Neural progenitor cell (in vitro differentiated cells): ENCODE results near the gene FKBP6. TPM values are rescaled to one million over a fixed set of nuclear protein-coding genes. Genes with fewer than 3 reads are reported as not detected.
"Not testable (repeated sequence)": the region's sequence is repeated elsewhere in the genome, so short reads cannot be mapped to it uniquely, and the experiment has no call there.

Source experiments
- DNase-seq: peaks from one replicate; pipeline ENCODE4 v3.0.0-alpha.2; 2016; ENCODE audit warnings: low spot score
- H2AFZ ChIP-seq: fragments of 200-600 bp; sonication (generic); replicated peaks from 2 replicates; pipeline ENCODE4 v1.6.1; 2016; ENCODE audit warnings: antibody characterized with exemption
- H3F3A ChIP-seq: fragments of 200-600 bp; sonication (generic); 2 replicates; pipeline ENCODE4 v1.6.1; 2016; ENCODE audit warnings: antibody characterized with exemption, low read depth
- H3K27ac ChIP-seq: fragments of 200-600 bp; sonication (generic); 2 replicates; pipeline ENCODE4 v1.5.1; 2016; ENCODE audit warnings: mild to moderate bottlenecking
- H3K27me3 ChIP-seq: fragments of 200-600 bp; sonication (generic); 2 replicates; pipeline ENCODE4 v1.6.1; 2016; ENCODE audit warnings: mild to moderate bottlenecking, moderate library complexity
- H3K36me3 ChIP-seq: fragments of 200-600 bp; sonication (generic); 2 replicates; pipeline ENCODE4 v1.5.1; 2016
- H3K4me1 ChIP-seq: fragments of 200-600 bp; sonication (generic); 2 replicates; pipeline ENCODE4 v1.6.1; 2016; ENCODE audit warnings: mixed run types
- H3K4me2 ChIP-seq: fragments of 200-600 bp; sonication (generic); 2 replicates; pipeline ENCODE4 v1.6.1; 2016
- H3K4me3 ChIP-seq: fragments of 200-600 bp; sonication (generic); 2 replicates; pipeline ENCODE4 v1.5.1; 2016
- H3K79me2 ChIP-seq: fragments of 200-600 bp; sonication (generic); 2 replicates; pipeline ENCODE4 v1.6.1; 2016; ENCODE audit warnings: low read depth
- H3K9ac ChIP-seq: fragments of 200-600 bp; sonication (generic); 2 replicates; pipeline ENCODE4 v1.6.1; 2016
- H3K9me3 ChIP-seq: fragments of 200-600 bp; sonication (generic); 2 replicates; pipeline ENCODE4 v1.5.1; 2016; ENCODE audit warnings: low read depth
- H4K20me1 ChIP-seq: fragments of 200-600 bp; sonication (generic); 2 replicates; pipeline ENCODE4 v1.6.1; 2016; ENCODE audit warnings: low read depth
- H3K27ac Mint-ChIP-seq: 3 replicates; pipeline ENCODE4 v1.8.0; 2021; ENCODE audit warnings: mixed read lengths
- H3K27me3 Mint-ChIP-seq: 2 replicates; pipeline ENCODE4 v1.8.0; 2022; ENCODE audit warnings: low read depth, mild to moderate bottlenecking, inconsistent platforms, moderate library complexity, mixed read lengths; ENCODE audit not compliant: insufficient read depth
- H3K36me3 Mint-ChIP-seq: 3 replicates; pipeline ENCODE4 v1.8.0; 2021; ENCODE audit warnings: mixed read lengths
- H3K4me1 Mint-ChIP-seq: 3 replicates; pipeline ENCODE4 v1.8.0; 2021; ENCODE audit warnings: mixed read lengths
- H3K4me3 Mint-ChIP-seq: 3 replicates; pipeline ENCODE4 v1.8.0; 2021; ENCODE audit warnings: mild to moderate bottlenecking, moderate library complexity, mixed read lengths
- H3K9me3 Mint-ChIP-seq: 3 replicates; pipeline ENCODE4 v1.8.0; 2020; ENCODE audit warnings: mixed read lengths
- EZH2 ChIP-seq: fragments of 200-600 bp; sonication (generic); IDR thresholded peaks from 2 replicates; pipeline ENCODE4 v1.6.1; 2017; ENCODE audit warnings: antibody characterized with exemption, mild to moderate bottlenecking, moderate library complexity
- EZH2phosphoT487 ChIP-seq: fragments of 200-600 bp; sonication (generic); IDR thresholded peaks from 2 replicates; pipeline ENCODE4 v1.6.1; 2017; ENCODE audit warnings: antibody characterized with exemption
- total RNA-seq: library from RNA; depleted of rRNA; stranded (reverse); fragments of >200 nt; gene quantifications from 2 replicates; pipeline ENCODE4 v1.2.3, GENCODE V29; 2015; ENCODE audit warnings: low replicate concordance
- TF ChIP-seq, protein P1 (sequence below): fragments of 200-600 bp; sonication (generic); IDR thresholded peaks from 2 replicates; pipeline ENCODE4 v1.5.1; 2017; ENCODE audit warnings: antibody characterized with exemption, mild to moderate bottlenecking

The FKBP6 gene
- total RNA-seq, 1 donor from 2014 or later, result not detected

DNA sequence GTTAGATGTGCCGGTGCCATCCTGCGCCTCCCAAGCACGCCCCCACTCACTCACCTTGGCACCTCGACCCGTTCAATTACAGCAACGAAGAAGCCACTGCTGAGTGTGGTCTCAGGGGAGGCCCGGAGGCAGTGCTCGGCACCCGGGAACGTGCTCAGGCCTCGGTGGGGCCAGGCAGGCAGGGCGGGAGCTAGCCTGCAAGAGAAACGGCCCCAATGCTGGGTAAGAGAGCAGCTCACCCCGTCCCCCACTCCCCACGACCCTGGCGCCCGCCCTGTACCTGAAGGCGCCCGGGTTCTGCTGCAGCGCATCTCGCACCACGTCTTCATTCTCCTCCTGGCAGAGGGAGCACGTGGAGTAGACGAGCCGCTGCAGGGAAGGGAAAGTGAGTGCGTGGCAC, 24.4 kb upstream of the FKBP6 start:
- DNase-seq, result no peak
- H3K27ac ChIP-seq, result no peak overlapping the region
- Mint-ChIP-seq H3K36me3 (peaks cover 2% of the 10 kb centered on the region), H3K4me3 (no peak overlapping the region), H3K9me3 (no peaks in the 10 kb centered on the region), H3K4me1 (peaks cover 11% of the 10 kb centered on the region), H3K27ac (no peak overlapping the region), H3K27me3 (peaks cover 2% of the 10 kb centered on the region)
- peaks cover 19% of the 10 kb centered on the region for H3K79me2 ChIP-seq
- no peaks in the 10 kb centered on the region for H3F3A ChIP-seq
- peaks cover 6% of the 10 kb centered on the region for H3K4me1 ChIP-seq
- TF ChIP-seq, protein P1, sequence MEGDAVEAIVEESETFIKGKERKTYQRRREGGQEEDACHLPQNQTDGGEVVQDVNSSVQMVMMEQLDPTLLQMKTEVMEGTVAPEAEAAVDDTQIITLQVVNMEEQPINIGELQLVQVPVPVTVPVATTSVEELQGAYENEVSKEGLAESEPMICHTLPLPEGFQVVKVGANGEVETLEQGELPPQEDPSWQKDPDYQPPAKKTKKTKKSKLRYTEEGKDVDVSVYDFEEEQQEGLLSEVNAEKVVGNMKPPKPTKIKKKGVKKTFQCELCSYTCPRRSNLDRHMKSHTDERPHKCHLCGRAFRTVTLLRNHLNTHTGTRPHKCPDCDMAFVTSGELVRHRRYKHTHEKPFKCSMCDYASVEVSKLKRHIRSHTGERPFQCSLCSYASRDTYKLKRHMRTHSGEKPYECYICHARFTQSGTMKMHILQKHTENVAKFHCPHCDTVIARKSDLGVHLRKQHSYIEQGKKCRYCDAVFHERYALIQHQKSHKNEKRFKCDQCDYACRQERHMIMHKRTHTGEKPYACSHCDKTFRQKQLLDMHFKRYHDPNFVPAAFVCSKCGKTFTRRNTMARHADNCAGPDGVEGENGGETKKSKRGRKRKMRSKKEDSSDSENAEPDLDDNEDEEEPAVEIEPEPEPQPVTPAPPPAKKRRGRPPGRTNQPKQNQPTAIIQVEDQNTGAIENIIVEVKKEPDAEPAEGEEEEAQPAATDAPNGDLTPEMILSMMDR, result no peak
- TF ChIP-seq EZH2phosphoT487, result no peak
- TF ChIP-seq EZH2, result no peak
- H3K9me3 ChIP-seq, result no peaks in the 10 kb centered on the region
- H4K20me1 ChIP-seq, result no peaks in the 10 kb centered on the region
- H3K4me2 ChIP-seq, result no peak overlapping the region
- H2AFZ ChIP-seq, result no peak overlapping the region
- H3K9ac ChIP-seq, result no peak overlapping the region
- no peak overlapping the region for H3K4me3 ChIP-seq
- H3K36me3 ChIP-seq, result no peaks in the 10 kb centered on the region
- no peaks in the 10 kb centered on the region for H3K27me3 ChIP-seq

DNA sequence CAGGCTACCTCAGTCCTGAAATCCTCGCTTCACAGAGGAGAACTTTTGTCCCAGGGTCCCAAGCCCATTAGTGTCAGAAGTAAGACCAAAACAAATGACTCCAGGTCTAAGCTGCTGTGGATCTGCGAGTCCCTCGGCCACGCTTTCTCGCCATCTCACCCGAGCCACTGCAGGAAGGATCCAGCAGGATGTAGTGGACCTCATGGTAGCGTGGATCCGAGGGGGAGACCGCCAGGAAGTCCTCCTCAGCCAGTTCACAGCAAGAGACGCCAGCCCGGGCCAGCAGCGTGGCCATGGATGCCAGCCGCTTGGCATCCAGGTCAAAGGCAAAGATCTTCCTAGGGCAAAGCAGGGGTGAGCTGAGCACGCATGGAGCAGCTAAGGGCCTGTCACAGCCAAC, 23.9 kb upstream of the FKBP6 start:
- H3K4me3 Mint-ChIP-seq, result no peak overlapping the region
- Histone ChIP-seq H4K20me1 (no peaks in the 10 kb centered on the region), H2AFZ (no peak overlapping the region), H3K9ac (no peak overlapping the region), H3K27me3 (no peaks in the 10 kb centered on the region), H3F3A (no peaks in the 10 kb centered on the region), H3K79me2 (peaks cover 21% of the 10 kb centered on the region), H3K4me1 (peaks cover 6% of the 10 kb centered on the region), H3K4me2 (no peak overlapping the region), H3K27ac (no peak overlapping the region), H3K36me3 (no peaks in the 10 kb centered on the region), H3K9me3 (no peaks in the 10 kb centered on the region), H3K4me3 (no peak overlapping the region)
- no peak for TF ChIP-seq EZH2phosphoT487
- TF ChIP-seq, protein P1, result no peak
- no peak for TF ChIP-seq EZH2
- peaks cover 2% of the 10 kb centered on the region for H3K27me3 Mint-ChIP-seq
- no peaks in the 10 kb centered on the region for H3K9me3 Mint-ChIP-seq
- H3K4me1 Mint-ChIP-seq, result peaks cover 11% of the 10 kb centered on the region
- H3K27ac Mint-ChIP-seq, result no peak overlapping the region
- H3K36me3 Mint-ChIP-seq, result peaks cover 2% of the 10 kb centered on the region
- DNase-seq, result no peak

- peaks cover 22% of the 10 kb centered on the region for H3K79me2 ChIP-seq
- H3K36me3 ChIP-seq, H3K9ac ChIP-seq, H3K36me3 Mint-ChIP-seq, H3K4me3 Mint-ChIP-seq, H3K4me2 ChIP-seq, H3F3A ChIP-seq, H3K27me3 ChIP-seq, H3K9me3 ChIP-seq, H3K4me1 ChIP-seq, H3K27me3 Mint-ChIP-seq, DNase-seq, H4K20me1 ChIP-seq, H2AFZ ChIP-seq, H3K27ac Mint-ChIP-seq, H3K27ac ChIP-seq, H3K4me3 ChIP-seq, H3K9me3 Mint-ChIP-seq: not testable (repeated sequence)
- H3K4me1 Mint-ChIP-seq, result peaks cover 14% of the 10 kb centered on the region
Observed at GRCh38 chr7:73304612-73305387, 23.2 kb upstream of the FKBP6 start.

- H3K4me3 Mint-ChIP-seq, result peak overlapping the region; percentile 94
- Histone ChIP-seq H3K4me3 (peak overlapping the region; percentile 63), H3K9me3 (no peaks in the 10 kb centered on the region), H2AFZ (no peak overlapping the region), H3K27ac (no peak overlapping the region), H3F3A (no peaks in the 10 kb centered on the region), H3K9ac (no peak overlapping the region), H3K4me2 (peak overlapping the region; percentile 91), H4K20me1 (no peaks in the 10 kb centered on the region), H3K4me1 (peaks cover 6% of the 10 kb centered on the region), H3K79me2 (peaks cover 22% of the 10 kb centered on the region), H3K27me3 (no peaks in the 10 kb centered on the region), H3K36me3 (no peaks in the 10 kb centered on the region)
- DNase-seq, result no peak
- peaks cover 2% of the 10 kb centered on the region for H3K36me3 Mint-ChIP-seq
- no peak overlapping the region for H3K27ac Mint-ChIP-seq
- peaks cover 3% of the 10 kb centered on the region for H3K27me3 Mint-ChIP-seq
- peaks cover 14% of the 10 kb centered on the region for H3K4me1 Mint-ChIP-seq
- TF ChIP-seq, protein P1, result no peak
- TF ChIP-seq EZH2, result no peak
- no peak for TF ChIP-seq EZH2phosphoT487
- no peaks in the 10 kb centered on the region for H3K9me3 Mint-ChIP-seq
Observed at GRCh38 chr7:73307436-73307835, 20.5 kb upstream of the FKBP6 start.
